Neural cell (in vitro differentiated cells): Measurements from ENCODE around the gene SLC44A4.

Experiments
- EP300 ChIP-seq: fragments of 450-650 bp; conservative IDR thresholded peaks from 2 replicates; pipeline ENCODE4 v1.6.1; 2014; ENCODE audit warnings: antibody characterized with exemption, mild to moderate bottlenecking, moderate library complexity; ENCODE audit not compliant: poor library complexity, severe bottlenecking
- EZH2 ChIP-seq: fragments of 200-600, 300-800 bp; shearing (Covaris generic), sonication (generic); IDR thresholded peaks from 2 replicates; pipeline ENCODE4 v1.6.1; 2014; ENCODE audit warnings: antibody characterized with exemption, low read length, borderline replicate concordance, mild to moderate bottlenecking; ENCODE audit not compliant: insufficient read depth, poor library complexity, severe bottlenecking
- MXI1 ChIP-seq: fragments of 450-650 bp; conservative IDR thresholded peaks from 2 replicates; pipeline ENCODE4 v1.6.1; 2014; ENCODE audit warnings: antibody characterized with exemption, mild to moderate bottlenecking; ENCODE audit not compliant: poor library complexity, severe bottlenecking
- POLR2AphosphoS5 ChIP-seq: IDR thresholded peaks from 2 replicates; pipeline ENCODE4 v1.6.1; 2012
- TF ChIP-seq, protein P1 (sequence below): fragments of 450-650 bp; IDR thresholded peaks from 2 replicates; pipeline ENCODE4 v1.5.1; 2014; ENCODE audit warnings: antibody characterized with exemption, mild to moderate bottlenecking, moderate library complexity; ENCODE audit not compliant: poor library complexity, severe bottlenecking

DNA sequence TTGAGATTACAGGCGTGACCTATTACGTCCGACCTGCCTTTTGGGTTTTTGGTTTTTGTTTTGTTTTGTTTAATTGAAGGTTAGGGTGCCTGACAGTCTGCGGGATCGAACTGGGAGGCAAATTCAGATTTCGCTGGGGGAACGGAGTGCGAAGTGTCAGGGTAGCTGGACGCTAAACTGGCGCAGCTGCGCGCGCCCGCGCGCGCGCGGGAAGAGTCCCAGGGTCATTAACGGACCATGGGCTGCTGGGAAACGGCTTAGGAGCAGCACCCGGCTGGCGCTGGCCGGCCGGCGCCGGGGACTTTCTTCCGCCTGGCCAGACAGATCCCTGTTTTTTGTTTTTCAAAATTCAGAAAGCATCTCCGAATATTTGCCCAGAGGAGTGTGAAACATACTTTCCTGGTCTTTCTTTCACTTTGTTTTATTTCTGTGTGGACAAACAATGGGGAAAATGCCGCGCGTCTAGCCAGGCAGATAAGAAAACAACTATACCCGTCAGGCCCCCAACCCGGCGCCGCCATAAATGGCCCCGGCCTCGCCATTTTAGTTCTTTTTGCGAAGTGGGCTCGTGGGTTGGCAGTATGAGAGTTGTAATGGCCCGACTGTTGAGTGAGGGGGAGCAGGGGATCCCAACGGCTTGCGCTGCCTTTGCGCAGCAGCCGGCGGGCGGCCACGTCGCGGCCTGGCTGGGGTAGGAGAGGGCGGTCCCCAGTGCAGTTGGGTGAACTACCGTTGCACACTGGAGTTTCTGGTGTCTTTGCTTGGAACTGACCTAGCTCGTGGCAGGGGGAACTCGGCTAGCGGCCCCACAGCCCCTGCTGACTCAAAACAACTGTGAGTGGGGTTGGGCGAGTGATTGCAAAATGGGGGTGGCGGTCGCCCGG is 44.2 kb downstream of the SLC44A4 start:
- peak; percentile 95 for TF ChIP-seq POLR2AphosphoS5
- TF ChIP-seq, protein P1, sequence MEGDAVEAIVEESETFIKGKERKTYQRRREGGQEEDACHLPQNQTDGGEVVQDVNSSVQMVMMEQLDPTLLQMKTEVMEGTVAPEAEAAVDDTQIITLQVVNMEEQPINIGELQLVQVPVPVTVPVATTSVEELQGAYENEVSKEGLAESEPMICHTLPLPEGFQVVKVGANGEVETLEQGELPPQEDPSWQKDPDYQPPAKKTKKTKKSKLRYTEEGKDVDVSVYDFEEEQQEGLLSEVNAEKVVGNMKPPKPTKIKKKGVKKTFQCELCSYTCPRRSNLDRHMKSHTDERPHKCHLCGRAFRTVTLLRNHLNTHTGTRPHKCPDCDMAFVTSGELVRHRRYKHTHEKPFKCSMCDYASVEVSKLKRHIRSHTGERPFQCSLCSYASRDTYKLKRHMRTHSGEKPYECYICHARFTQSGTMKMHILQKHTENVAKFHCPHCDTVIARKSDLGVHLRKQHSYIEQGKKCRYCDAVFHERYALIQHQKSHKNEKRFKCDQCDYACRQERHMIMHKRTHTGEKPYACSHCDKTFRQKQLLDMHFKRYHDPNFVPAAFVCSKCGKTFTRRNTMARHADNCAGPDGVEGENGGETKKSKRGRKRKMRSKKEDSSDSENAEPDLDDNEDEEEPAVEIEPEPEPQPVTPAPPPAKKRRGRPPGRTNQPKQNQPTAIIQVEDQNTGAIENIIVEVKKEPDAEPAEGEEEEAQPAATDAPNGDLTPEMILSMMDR, result no peak
- TF ChIP-seq MXI1, result peak; percentile 84
- TF ChIP-seq EP300, result peak; percentile 44
- TF ChIP-seq EZH2, result no peak
